ENCODE results near the gene PKLR. TPM values are rescaled to one million over a fixed set of nuclear protein-coding genes. Genes with fewer than 3 reads are reported as not detected.

The PKLR gene
- total RNA-seq, 1 experiment from 2014 or later, result 0.17 TPM

DNA sequence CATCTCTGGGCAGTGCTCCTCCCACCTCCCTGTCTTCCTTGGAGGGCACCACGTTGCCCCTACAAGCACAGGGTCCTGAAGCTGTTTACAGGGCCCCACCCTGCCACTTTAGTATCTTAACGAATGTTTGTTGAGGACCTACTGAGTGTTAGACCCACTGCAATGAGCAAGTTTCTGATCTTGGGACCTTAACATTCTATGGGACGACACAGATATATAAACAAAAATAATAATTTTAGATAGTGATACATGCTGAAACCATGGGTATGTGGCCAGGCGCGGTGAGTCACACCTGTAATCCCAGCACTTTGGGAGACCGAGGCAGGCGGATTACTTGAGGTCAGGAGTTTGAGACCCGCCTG lies 56.1 kb downstream of the PKLR start:
- H2AFZ ChIP-seq (ENCODE audit: low read depth, low read length, poor library complexity, severe bottlenecking), result peak overlapping the region; percentile 13
- H3K4me3 ChIP-seq (replicated peaks in 1 of 2; ENCODE audit: low read depth in 1 of 2, low read length in 2 of 2), result peak overlapping the region; percentile 69 to 74
- intact Hi-C loops (cut with micrococcal nuclease), result no loop called here
- H3K27me3 ChIP-seq (ENCODE audit: insufficient read depth, low read length), result no peaks in the 10 kb centered on the region
- H3K9me2 ChIP-seq (ENCODE audit: insufficient read depth), result no peaks in the 10 kb centered on the region
- ChIA-PET POLR2A (no interaction called here), CTCF (no interaction called here), RAD21 (ENCODE audit: low non-redundant PET in 1 of 2, low total read pairs in 2 of 2, uncharacterized antibody in 2 of 2, unreplicated experiment in 2 of 2) (interaction anchor here in 1 of 2 experiments (0.7 kb wide), 1 partner anchor 171 kb away, joined by 3 read pairs; no protein-coding TSS in a partner anchor)
- no peaks in the 10 kb centered on the region for H3K79me2 ChIP-seq (ENCODE audit: insufficient read depth, low read length)
- TF ChIP-seq POLR2A (IDR thresholded peaks at IDR 0.05; ENCODE audit: borderline replicate concordance, extremely low read depth, insufficient read depth, insufficient read length) (no peak), ELF1 (IDR thresholded peaks at IDR 0.05; ENCODE audit: borderline replicate concordance, low read depth) (no peak), FOSL1 (IDR thresholded peaks at IDR 0.05; ENCODE audit: low read depth) (no peak), CBX3 (IDR thresholded peaks at IDR 0.05; ENCODE audit: low read depth) (no peak), CEBPB (IDR thresholded peaks at IDR 0.05; ENCODE audit: low read depth) (no peak), POLR2AphosphoS5 (IDR thresholded peaks at IDR 0.05; ENCODE audit: low read depth, low read length) (no peak), EGR1 (IDR thresholded peaks at IDR 0.05; ENCODE audit: low read depth) (no peak), EZH2 (IDR thresholded peaks at IDR 0.05) (no peak), EZH2phosphoT487 (IDR thresholded peaks at IDR 0.05; ENCODE audit: borderline replicate concordance) (no peak), JUND (IDR thresholded peaks at IDR 0.05) (no peak), SRF (IDR thresholded peaks at IDR 0.05; ENCODE audit: low read depth) (no peak), TCF7L2 (IDR thresholded peaks at IDR 0.05; ENCODE audit: borderline replicate concordance, extremely low read depth, insufficient read depth, insufficient read length) (no peak), SIN3A (IDR thresholded peaks at IDR 0.05; ENCODE audit: low read depth) (no peak), ZNF274 (IDR thresholded peaks at IDR 0.05; ENCODE audit: low read depth, low read length) (no peak), RAD21 (IDR thresholded peaks at IDR 0.05; ENCODE audit: low read depth) (no peak)
- TF ChIP-seq, protein P1, sequence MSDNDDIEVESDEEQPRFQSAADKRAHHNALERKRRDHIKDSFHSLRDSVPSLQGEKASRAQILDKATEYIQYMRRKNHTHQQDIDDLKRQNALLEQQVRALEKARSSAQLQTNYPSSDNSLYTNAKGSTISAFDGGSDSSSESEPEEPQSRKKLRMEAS (IDR thresholded peaks at IDR 0.05), result no peak
- TF ChIP-seq, protein P2, sequence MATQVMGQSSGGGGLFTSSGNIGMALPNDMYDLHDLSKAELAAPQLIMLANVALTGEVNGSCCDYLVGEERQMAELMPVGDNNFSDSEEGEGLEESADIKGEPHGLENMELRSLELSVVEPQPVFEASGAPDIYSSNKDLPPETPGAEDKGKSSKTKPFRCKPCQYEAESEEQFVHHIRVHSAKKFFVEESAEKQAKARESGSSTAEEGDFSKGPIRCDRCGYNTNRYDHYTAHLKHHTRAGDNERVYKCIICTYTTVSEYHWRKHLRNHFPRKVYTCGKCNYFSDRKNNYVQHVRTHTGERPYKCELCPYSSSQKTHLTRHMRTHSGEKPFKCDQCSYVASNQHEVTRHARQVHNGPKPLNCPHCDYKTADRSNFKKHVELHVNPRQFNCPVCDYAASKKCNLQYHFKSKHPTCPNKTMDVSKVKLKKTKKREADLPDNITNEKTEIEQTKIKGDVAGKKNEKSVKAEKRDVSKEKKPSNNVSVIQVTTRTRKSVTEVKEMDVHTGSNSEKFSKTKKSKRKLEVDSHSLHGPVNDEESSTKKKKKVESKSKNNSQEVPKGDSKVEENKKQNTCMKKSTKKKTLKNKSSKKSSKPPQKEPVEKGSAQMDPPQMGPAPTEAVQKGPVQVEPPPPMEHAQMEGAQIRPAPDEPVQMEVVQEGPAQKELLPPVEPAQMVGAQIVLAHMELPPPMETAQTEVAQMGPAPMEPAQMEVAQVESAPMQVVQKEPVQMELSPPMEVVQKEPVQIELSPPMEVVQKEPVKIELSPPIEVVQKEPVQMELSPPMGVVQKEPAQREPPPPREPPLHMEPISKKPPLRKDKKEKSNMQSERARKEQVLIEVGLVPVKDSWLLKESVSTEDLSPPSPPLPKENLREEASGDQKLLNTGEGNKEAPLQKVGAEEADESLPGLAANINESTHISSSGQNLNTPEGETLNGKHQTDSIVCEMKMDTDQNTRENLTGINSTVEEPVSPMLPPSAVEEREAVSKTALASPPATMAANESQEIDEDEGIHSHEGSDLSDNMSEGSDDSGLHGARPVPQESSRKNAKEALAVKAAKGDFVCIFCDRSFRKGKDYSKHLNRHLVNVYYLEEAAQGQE (IDR thresholded peaks at IDR 0.05; ENCODE audit: low read depth), result no peak
- TF ChIP-seq, protein P3, sequence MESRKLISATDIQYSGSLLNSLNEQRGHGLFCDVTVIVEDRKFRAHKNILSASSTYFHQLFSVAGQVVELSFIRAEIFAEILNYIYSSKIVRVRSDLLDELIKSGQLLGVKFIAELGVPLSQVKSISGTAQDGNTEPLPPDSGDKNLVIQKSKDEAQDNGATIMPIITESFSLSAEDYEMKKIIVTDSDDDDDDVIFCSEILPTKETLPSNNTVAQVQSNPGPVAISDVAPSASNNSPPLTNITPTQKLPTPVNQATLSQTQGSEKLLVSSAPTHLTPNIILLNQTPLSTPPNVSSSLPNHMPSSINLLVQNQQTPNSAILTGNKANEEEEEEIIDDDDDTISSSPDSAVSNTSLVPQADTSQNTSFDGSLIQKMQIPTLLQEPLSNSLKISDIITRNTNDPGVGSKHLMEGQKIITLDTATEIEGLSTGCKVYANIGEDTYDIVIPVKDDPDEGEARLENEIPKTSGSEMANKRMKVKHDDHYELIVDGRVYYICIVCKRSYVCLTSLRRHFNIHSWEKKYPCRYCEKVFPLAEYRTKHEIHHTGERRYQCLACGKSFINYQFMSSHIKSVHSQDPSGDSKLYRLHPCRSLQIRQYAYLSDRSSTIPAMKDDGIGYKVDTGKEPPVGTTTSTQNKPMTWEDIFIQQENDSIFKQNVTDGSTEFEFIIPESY (IDR thresholded peaks at IDR 0.05; ENCODE audit: extremely low read depth, insufficient replicate concordance, low read length), result no peak
- TF ChIP-seq, protein P4, sequence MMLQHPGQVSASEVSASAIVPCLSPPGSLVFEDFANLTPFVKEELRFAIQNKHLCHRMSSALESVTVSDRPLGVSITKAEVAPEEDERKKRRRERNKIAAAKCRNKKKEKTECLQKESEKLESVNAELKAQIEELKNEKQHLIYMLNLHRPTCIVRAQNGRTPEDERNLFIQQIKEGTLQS (IDR thresholded peaks at IDR 0.05), result no peak
- TF ChIP-seq, protein P5, sequence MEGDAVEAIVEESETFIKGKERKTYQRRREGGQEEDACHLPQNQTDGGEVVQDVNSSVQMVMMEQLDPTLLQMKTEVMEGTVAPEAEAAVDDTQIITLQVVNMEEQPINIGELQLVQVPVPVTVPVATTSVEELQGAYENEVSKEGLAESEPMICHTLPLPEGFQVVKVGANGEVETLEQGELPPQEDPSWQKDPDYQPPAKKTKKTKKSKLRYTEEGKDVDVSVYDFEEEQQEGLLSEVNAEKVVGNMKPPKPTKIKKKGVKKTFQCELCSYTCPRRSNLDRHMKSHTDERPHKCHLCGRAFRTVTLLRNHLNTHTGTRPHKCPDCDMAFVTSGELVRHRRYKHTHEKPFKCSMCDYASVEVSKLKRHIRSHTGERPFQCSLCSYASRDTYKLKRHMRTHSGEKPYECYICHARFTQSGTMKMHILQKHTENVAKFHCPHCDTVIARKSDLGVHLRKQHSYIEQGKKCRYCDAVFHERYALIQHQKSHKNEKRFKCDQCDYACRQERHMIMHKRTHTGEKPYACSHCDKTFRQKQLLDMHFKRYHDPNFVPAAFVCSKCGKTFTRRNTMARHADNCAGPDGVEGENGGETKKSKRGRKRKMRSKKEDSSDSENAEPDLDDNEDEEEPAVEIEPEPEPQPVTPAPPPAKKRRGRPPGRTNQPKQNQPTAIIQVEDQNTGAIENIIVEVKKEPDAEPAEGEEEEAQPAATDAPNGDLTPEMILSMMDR (IDR thresholded peaks at IDR 0.05 in 2 of 3, conservative IDR thresholded peaks at IDR 0.05 in 1 of 3; ENCODE audit: borderline replicate concordance in 1 of 3, insufficient read depth in 1 of 3, low read depth in 2 of 3, low read length in 2 of 3), result no peak
- H3K4me2 ChIP-seq (ENCODE audit: low read length), result peak overlapping the region; percentile 76
- TSS peak; percentile 97 for BruUV-seq (replicated peaks)
- H3K4me1 ChIP-seq (ENCODE audit: control insufficient read depth in 1 of 2, insufficient read depth in 2 of 2, low read length in 2 of 2), result peaks cover 16 to 46% of the 10 kb centered on the region in 2 experiments
- H3K27ac ChIP-seq (ENCODE audit: low read depth, low read length), result peak overlapping the region; percentile 78
- DNase-seq (ENCODE audit: low read depth, low spot score) (no peak), ATAC-seq (no peak)
- no peaks in the 10 kb centered on the region for H4K20me1 ChIP-seq (ENCODE audit: insufficient read depth)
- H3K9me3 ChIP-seq (ENCODE audit: control insufficient read depth in 1 of 2, insufficient read depth in 1 of 2, low read depth in 1 of 2, low read length in 2 of 2), result no peaks in the 10 kb centered on the region
- H3K9ac ChIP-seq (ENCODE audit: low read length), result peak overlapping the region; percentile 80
- peaks cover 0 to 2% of the 10 kb centered on the region in 2 experiments; a peak in 3 of 4 replicates for H3K36me3 ChIP-seq (ENCODE audit: control insufficient read depth in 1 of 2, insufficient read depth in 2 of 2, low read length in 2 of 2)
